HCT116 (cell line): ENCODE measurements around the gene NPW. TPM values are rescaled to one million over a fixed set of nuclear protein-coding genes. Genes with fewer than 3 reads are reported as not detected.
A peak's percentile ranks its signal among the peaks of the same experiment; 100 is the strongest.

Experiments
- ATAC-seq: fragments of 200-7000 bp; cut with Tn5 transposase; 2 replicates; pipeline ENCODE4 v1.9.1; 2020; ENCODE audit warnings: mild to moderate bottlenecking, moderate library complexity
- BruUV-seq: library from RNA; stranded (reverse); fragments of 400-500 nt; replicated peaks from 2 replicates; lab custom pipeline; 2021; lab: Mats Ljungman, UMichigan
- CTCF ChIA-PET: fragments of 300-600 bp; sonication (Branson Sonifier 250); formaldehyde crosslinking; loops from one replicate; lab custom pipeline; 2021; ENCODE audit warnings: antibody characterized with exemption; lab: Charles Lee
- POLR2A ChIA-PET: fragments of 300-600, 350-600 bp; sonication (Branson Sonifier 250); formaldehyde crosslinking; loops from one replicate; lab custom pipeline; 2021; ENCODE audit warnings: antibody characterized with exemption; lab: Charles Lee
- RAD21 ChIA-PET, 2 experiments: fragments of 300-600 bp; sonication (Branson Sonifier 250); formaldehyde crosslinking; loops; one replicate each; lab custom pipeline; 2023; ENCODE audit warnings: low total read pairs in 2 of 2; ENCODE audit not compliant: uncharacterized antibody in 2 of 2, unreplicated experiment in 2 of 2, low non-redundant PET in 1 of 2; lab: Charles Lee
- DNase-seq: peaks from one replicate; pipeline ENCODE4 v3.0.0-alpha.2; 2010; ENCODE audit warnings: low read depth, low spot score
- H2AFZ ChIP-seq: fragments of 200-600 bp; shearing (Covaris generic), sonication (generic); 2 replicates; pipeline ENCODE4 v1.6.1; 2017; ENCODE audit warnings: low read depth, mixed run types, mixed read lengths, antibody characterized with exemption, low read length; ENCODE audit not compliant: poor library complexity, severe bottlenecking
- H3K27ac ChIP-seq: 2 replicates; pipeline ENCODE4 v1.5.1; 2012; ENCODE audit warnings: low read depth, low read length
- H3K27me3 ChIP-seq: fragments of 200-600 bp; sonication (generic); 2 replicates; pipeline ENCODE4 v1.6.1; 2016; ENCODE audit warnings: mixed run types, low read length, mixed read lengths; ENCODE audit not compliant: insufficient read depth
- H3K36me3 ChIP-seq, 2 experiments: fragments of 200-500 bp in 1 of 2; fragments of 200-600 bp in 1 of 2; sonication (Bioruptor generic) in 1 of 2; sonication (generic) in 1 of 2; 2 replicates each; pipeline versions ENCODE4 v1.5.1 to v1.6.1; 2014 to 2016; ENCODE audit warnings: low read length in 2 of 2, inconsistent platforms in 1 of 2, mixed read lengths in 1 of 2, mixed run types in 1 of 2; ENCODE audit not compliant: insufficient read depth in 2 of 2, control insufficient read depth in 1 of 2
- H3K4me1 ChIP-seq, 2 experiments: fragments of 200-600 bp in 1 of 2; sonication (generic) in 1 of 2; 2 replicates each; pipeline versions ENCODE4 v1.5.1 to v1.6.1; 2012 to 2017; ENCODE audit warnings: low read length in 2 of 2, inconsistent platforms in 1 of 2, mild to moderate bottlenecking in 1 of 2, mixed read lengths in 1 of 2, mixed run types in 1 of 2, moderate library complexity in 1 of 2; ENCODE audit not compliant: insufficient read depth in 2 of 2, control insufficient read depth in 1 of 2
- H3K4me2 ChIP-seq: fragments of 200-600 bp; sonication (generic); 2 replicates; pipeline ENCODE4 v1.6.1; 2017; ENCODE audit warnings: mixed run types, low read length, mixed read lengths
- H3K4me3 ChIP-seq, 2 experiments: fragments of 200-600 bp in 1 of 2; sonication (generic) in 1 of 2; replicated peaks in 1 of 2; 2 replicates each; pipeline ENCODE4 v1.5.1; 2011 to 2016; ENCODE audit warnings: low read length in 2 of 2, control low read depth in 1 of 2, low read depth in 1 of 2, mild to moderate bottlenecking in 1 of 2, mixed read lengths in 1 of 2, mixed run types in 1 of 2
- H3K79me2 ChIP-seq: fragments of 200-600 bp; sonication (generic); 2 replicates; pipeline ENCODE4 v1.6.1; 2017; ENCODE audit warnings: mild to moderate bottlenecking, mixed run types, low read length, moderate library complexity, mixed read lengths; ENCODE audit not compliant: insufficient read depth
- H3K9ac ChIP-seq: fragments of 200-600 bp; sonication (generic); 2 replicates; pipeline ENCODE4 v1.6.1; 2016; ENCODE audit warnings: low read length, mixed read lengths
- H3K9me2 ChIP-seq: fragments of 200-600 bp; sonication (generic), shearing (Covaris generic); 2 replicates; pipeline ENCODE4 v1.6.1; 2017; ENCODE audit warnings: mixed run types, mild to moderate bottlenecking, moderate library complexity; ENCODE audit not compliant: insufficient read depth
- H3K9me3 ChIP-seq, 2 experiments: fragments of 200-500 bp in 1 of 2; fragments of 200-600 bp in 1 of 2; sonication (Bioruptor generic) in 1 of 2; sonication (generic) in 1 of 2; 2 replicates each; pipeline ENCODE4 v1.6.1; 2014 to 2017; ENCODE audit warnings: low read length in 2 of 2, mixed read lengths in 2 of 2, inconsistent platforms in 1 of 2, low read depth in 1 of 2, mild to moderate bottlenecking in 1 of 2, mixed run types in 1 of 2, moderate library complexity in 1 of 2; ENCODE audit not compliant: control insufficient read depth in 1 of 2, insufficient read depth in 1 of 2
- H4K20me1 ChIP-seq: fragments of 200-600 bp; sonication (generic), shearing (Covaris generic); 2 replicates; pipeline ENCODE4 v1.6.1; 2017; ENCODE audit warnings: mixed run types, mild to moderate bottlenecking, moderate library complexity; ENCODE audit not compliant: insufficient read depth
- POLR2A ChIP-seq: IDR thresholded peaks from 2 replicates; pipeline ENCODE4 v1.7.0; 2011; ENCODE audit warnings: borderline replicate concordance; ENCODE audit not compliant: insufficient read depth, insufficient read length; ENCODE audit errors: extremely low read depth
- RAD21 ChIP-seq: IDR thresholded peaks from 2 replicates; pipeline ENCODE4 v1.6.1; 2012; ENCODE audit warnings: low read depth, mild to moderate bottlenecking
- intact Hi-C: fragments of 100-400 bp; cut with micrococcal nuclease; formaldehyde crosslinking; loops from 2 replicates; pipeline ENCODE4 v1.10.0; 2022
- total RNA-seq: library from RNA; stranded (reverse); gene quantifications from one replicate; pipeline ENCODE4 v1.2.1, GENCODE V29; 2021; ENCODE audit not compliant: unreplicated experiment
- TF ChIP-seq, protein P1 (sequence below): IDR thresholded peaks from 2 replicates; pipeline ENCODE4 v1.6.1; 2012; ENCODE audit warnings: low read depth
- TF ChIP-seq, protein P2 (sequence below), 3 experiments: fragments of 200-600 bp in 1 of 3; sonication (generic) in 1 of 3; IDR thresholded peaks in 2 of 3; conservative IDR thresholded peaks in 1 of 3; 2 replicates each; pipeline ENCODE4 v1.5.1; 2012 to 2017; ENCODE audit warnings: low read depth in 2 of 3, low read length in 2 of 3, antibody characterized with exemption in 1 of 3, borderline replicate concordance in 1 of 3, control low read depth in 1 of 3, mild to moderate bottlenecking in 1 of 3, mixed read lengths in 1 of 3, mixed run types in 1 of 3, moderate library complexity in 1 of 3; ENCODE audit not compliant: insufficient read depth in 1 of 3

NPW gene
- total RNA-seq, 1 experiment from 2014 or later = 226 TPM

DNA sequence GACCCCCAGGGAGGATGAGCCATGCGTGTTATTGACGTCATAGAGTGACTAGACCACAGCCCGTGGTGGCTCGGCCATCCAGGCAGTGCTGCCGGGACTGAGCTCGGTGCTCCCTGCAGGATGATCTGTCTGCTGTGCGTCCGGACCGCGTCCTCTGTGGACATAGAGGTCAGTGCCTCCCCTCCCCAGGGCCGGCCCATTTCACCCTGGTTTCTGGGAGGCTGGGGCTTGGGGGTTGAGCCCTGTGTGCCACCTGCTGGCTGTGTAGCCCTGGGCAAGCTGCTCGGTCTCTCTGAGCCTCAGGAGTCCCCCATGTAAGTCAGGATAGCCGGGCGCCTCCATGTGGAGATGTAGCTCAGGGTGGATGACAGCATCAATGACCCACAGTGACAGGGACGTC, 36.5 kb downstream of the NPW start:
- POLR2A ChIA-PET = no interaction called here
- no peak overlapping the region for H2AFZ ChIP-seq
- no peak overlapping the region for H3K4me2 ChIP-seq
- H3K27me3 ChIP-seq = no peaks in the 10 kb centered on the region
- BruUV-seq = no TSS peak
- H3K9ac ChIP-seq = no peak overlapping the region
- H3K27ac ChIP-seq = no peak overlapping the region
- H3K4me1 ChIP-seq = no peaks in the 10 kb centered on the region
- TF ChIP-seq, protein P1, sequence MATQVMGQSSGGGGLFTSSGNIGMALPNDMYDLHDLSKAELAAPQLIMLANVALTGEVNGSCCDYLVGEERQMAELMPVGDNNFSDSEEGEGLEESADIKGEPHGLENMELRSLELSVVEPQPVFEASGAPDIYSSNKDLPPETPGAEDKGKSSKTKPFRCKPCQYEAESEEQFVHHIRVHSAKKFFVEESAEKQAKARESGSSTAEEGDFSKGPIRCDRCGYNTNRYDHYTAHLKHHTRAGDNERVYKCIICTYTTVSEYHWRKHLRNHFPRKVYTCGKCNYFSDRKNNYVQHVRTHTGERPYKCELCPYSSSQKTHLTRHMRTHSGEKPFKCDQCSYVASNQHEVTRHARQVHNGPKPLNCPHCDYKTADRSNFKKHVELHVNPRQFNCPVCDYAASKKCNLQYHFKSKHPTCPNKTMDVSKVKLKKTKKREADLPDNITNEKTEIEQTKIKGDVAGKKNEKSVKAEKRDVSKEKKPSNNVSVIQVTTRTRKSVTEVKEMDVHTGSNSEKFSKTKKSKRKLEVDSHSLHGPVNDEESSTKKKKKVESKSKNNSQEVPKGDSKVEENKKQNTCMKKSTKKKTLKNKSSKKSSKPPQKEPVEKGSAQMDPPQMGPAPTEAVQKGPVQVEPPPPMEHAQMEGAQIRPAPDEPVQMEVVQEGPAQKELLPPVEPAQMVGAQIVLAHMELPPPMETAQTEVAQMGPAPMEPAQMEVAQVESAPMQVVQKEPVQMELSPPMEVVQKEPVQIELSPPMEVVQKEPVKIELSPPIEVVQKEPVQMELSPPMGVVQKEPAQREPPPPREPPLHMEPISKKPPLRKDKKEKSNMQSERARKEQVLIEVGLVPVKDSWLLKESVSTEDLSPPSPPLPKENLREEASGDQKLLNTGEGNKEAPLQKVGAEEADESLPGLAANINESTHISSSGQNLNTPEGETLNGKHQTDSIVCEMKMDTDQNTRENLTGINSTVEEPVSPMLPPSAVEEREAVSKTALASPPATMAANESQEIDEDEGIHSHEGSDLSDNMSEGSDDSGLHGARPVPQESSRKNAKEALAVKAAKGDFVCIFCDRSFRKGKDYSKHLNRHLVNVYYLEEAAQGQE = no peak
- TF ChIP-seq POLR2A (no peak), RAD21 (peak; percentile 32; the same call in 1 of the 2 replicates)
- TF ChIP-seq, protein P2, sequence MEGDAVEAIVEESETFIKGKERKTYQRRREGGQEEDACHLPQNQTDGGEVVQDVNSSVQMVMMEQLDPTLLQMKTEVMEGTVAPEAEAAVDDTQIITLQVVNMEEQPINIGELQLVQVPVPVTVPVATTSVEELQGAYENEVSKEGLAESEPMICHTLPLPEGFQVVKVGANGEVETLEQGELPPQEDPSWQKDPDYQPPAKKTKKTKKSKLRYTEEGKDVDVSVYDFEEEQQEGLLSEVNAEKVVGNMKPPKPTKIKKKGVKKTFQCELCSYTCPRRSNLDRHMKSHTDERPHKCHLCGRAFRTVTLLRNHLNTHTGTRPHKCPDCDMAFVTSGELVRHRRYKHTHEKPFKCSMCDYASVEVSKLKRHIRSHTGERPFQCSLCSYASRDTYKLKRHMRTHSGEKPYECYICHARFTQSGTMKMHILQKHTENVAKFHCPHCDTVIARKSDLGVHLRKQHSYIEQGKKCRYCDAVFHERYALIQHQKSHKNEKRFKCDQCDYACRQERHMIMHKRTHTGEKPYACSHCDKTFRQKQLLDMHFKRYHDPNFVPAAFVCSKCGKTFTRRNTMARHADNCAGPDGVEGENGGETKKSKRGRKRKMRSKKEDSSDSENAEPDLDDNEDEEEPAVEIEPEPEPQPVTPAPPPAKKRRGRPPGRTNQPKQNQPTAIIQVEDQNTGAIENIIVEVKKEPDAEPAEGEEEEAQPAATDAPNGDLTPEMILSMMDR (IDR thresholded peaks at IDR 0.05 in 2 of 3, conservative IDR thresholded peaks at IDR 0.05 in 1 of 3; ENCODE audit: borderline replicate concordance in 1 of 3, insufficient read depth in 1 of 3, low read depth in 2 of 3, low read length in 2 of 3) = peak; percentile 8 to 42 (median 8); a peak in 1 of 6 replicates
- CTCF ChIA-PET = interaction anchor here (0.7 kb wide), 1 partner anchor 9 kb away, joined by 3 read pairs; the partner anchor contains the start of genes NTHL1 and TSC2
- RAD21 ChIA-PET = no interaction called here
- no peaks in the 10 kb centered on the region; a peak in 2 of 4 replicates for H3K36me3 ChIP-seq
- no peak overlapping the region for H3K4me3 ChIP-seq
- intact Hi-C loops = no loop called here
- ATAC-seq = peak; percentile 59
- no peaks in the 10 kb centered on the region for H3K9me2 ChIP-seq
- H3K9me3 ChIP-seq = no peaks in the 10 kb centered on the region
- no peaks in the 10 kb centered on the region for H4K20me1 ChIP-seq
- no peaks in the 10 kb centered on the region for H3K79me2 ChIP-seq
- DNase-seq = no peak
